ENCODE results near the gene NAGLU. TPM values are rescaled to one million over a fixed set of nuclear protein-coding genes. Genes with fewer than 3 reads are reported as not detected.

The NAGLU gene
- total and polyA plus RNA-seq, 2 of the 13 experiments (the other 11 are each of a cell fraction or from before 2014, with no cell fraction given), result 28.2 to 40.1 TPM

GRCh38 chr17:42577140-42577531 is 41.1 kb downstream of the NAGLU start (continued):
- TF ChIP-seq ZXDC (CRISPR knock-in tag; IDR thresholded peaks at IDR 0.05) (0 out of 2 replicates have a peak, but pooled peaks have one; percentile 47), ZBTB44 (CRISPR knock-in tag; IDR thresholded peaks at IDR 0.05) (0 out of 2 replicates have a peak, but pooled peaks have one; percentile 11), DNMT1 (CRISPR knock-in tag; IDR thresholded peaks at IDR 0.05) (0 out of 2 replicates have a peak, but pooled peaks have one; percentile 26), ATF4 (CRISPR knock-in tag; IDR thresholded peaks at IDR 0.05) (0 out of 4 replicates have a peak, but pooled peaks of 1 of the 2 experiments have one; percentile 8), HNF4G (IDR thresholded peaks at IDR 0.05; ENCODE audit: borderline replicate concordance, low read depth, low read length) (no peak), HNF4G (CRISPR knock-in tag; IDR thresholded peaks at IDR 0.05; ENCODE audit: borderline replicate concordance, low read depth) (no peak), E2F2 (CRISPR knock-in tag; IDR thresholded peaks at IDR 0.05; ENCODE audit: borderline replicate concordance) (no peak), BHLHE40 (IDR thresholded peaks at IDR 0.05; ENCODE audit: low read length) (no peak), KAT7 (CRISPR knock-in tag; IDR thresholded peaks at IDR 0.05; ENCODE audit: borderline replicate concordance) (no peak), ZNF777 (CRISPR knock-in tag; IDR thresholded peaks at IDR 0.05) (0 out of 2 replicates have a peak, but pooled peaks have one; percentile 12), ARHGAP35 (CRISPR knock-in tag; IDR thresholded peaks at IDR 0.05; ENCODE audit: borderline replicate concordance) (no peak), ZFP91 (CRISPR knock-in tag; IDR thresholded peaks at IDR 0.05; ENCODE audit: borderline replicate concordance) (no peak), RFXANK (CRISPR knock-in tag; IDR thresholded peaks at IDR 0.05) (no peak), MTF1 (CRISPR knock-in tag; IDR thresholded peaks at IDR 0.05) (no peak), ZNF354B (CRISPR knock-in tag; IDR thresholded peaks at IDR 0.05) (no peak), ZFP37 (CRISPR knock-in tag; IDR thresholded peaks at IDR 0.05; ENCODE audit: borderline replicate concordance) (peak; percentile 35; the same call in 1 of the 2 replicates), ZNF766 (CRISPR knock-in tag; IDR thresholded peaks at IDR 0.05; ENCODE audit: borderline replicate concordance) (no peak), ZNF749 (CRISPR knock-in tag; IDR thresholded peaks at IDR 0.05; ENCODE audit: borderline replicate concordance) (no peak), MED8 (CRISPR knock-in tag; IDR thresholded peaks at IDR 0.05; ENCODE audit: insufficient replicate concordance) (no peak), ZNF841 (CRISPR knock-in tag; IDR thresholded peaks at IDR 0.05; ENCODE audit: borderline replicate concordance) (no peak), STAG1 (CRISPR knock-in tag; IDR thresholded peaks at IDR 0.05) (no peak), THAP7 (CRISPR knock-in tag; IDR thresholded peaks at IDR 0.05) (no peak; the same call in 1 of the 2 replicates)

Data from HepG2 (cell line).